CD1c-positive myeloid dendritic cell (primary cell): ENCODE data around the gene SPANXA1.
"Not testable (repeated sequence)": the region's sequence is repeated elsewhere in the genome, so short reads cannot be mapped to it uniquely, and the experiment has no call there.

Experiments
- DNase-seq: peaks from one replicate; pipeline ENCODE4 v3.0.0-alpha.2; 2016; ENCODE audit errors: extremely low spot score

The SPANXA1 gene, protein sequence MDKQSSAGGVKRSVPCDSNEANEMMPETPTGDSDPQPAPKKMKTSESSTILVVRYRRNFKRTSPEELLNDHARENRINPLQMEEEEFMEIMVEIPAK

DNA sequence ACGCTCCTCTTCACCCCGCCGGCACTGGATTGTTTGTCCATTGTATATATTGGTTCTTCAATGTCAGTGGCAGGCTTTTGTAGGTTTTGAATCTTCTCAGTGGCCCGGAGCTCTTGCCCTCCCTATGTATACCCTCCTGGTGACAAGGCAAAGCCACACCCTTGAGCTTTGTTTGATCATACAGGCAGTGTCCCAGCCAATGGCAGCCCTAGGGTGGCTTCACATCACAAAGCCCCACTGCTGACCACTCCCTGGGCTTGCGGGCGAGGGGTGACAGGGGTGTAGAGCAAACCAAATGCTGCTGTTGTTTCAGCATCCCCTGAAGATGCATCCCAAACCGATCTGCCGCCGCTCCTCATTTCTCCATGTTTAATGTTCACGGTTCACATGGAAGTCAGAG lies at the start of gene SPANXA1:
TSS of gene SPANXA1 (minus strand) at position 101 of the 400 bp plus-strand sequence. CDS start at position 41, 60 bp downstream.
- DNase-seq = not testable (repeated sequence)

DNA sequence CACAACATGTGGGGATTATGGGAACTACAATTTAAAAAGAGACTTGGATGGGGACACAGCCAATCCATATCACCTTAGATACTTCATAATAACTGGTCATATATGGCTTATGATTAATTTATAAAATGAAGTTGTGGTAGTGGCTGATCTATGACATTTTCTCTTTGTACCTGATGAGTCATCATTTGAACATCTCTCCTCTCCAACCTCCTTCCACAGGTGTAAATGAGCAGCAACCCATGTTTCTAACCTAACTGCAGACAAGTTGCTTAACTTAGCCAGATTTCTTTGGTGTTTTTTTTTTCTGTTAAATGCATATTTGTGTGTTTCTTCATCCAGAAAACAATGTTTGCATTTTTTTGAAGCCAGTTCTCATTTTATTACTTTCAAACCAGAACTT lies 47.6 kb upstream of the SPANXA1 start:
- no peak for DNase-seq

DNA sequence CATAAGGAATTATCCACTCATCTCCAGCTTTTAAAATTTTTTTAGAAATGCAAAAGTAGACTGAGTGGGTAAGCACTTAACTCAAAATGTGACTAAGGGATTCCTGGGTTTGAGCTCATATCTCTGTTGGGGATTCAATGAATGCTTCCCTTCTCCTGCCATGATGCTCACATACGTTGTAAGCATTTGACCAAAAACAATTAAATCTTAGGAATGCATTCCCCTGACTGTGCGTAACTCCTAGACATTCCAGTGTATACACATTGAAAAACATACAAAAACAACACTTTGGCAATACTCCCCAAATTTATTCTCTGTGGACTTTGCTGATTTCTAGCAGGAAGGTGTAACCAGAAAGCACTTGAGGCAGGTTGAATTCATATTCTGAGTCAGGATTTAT lies 34.8 kb upstream of the SPANXA1 start:
- DNase-seq = no peak

DNA sequence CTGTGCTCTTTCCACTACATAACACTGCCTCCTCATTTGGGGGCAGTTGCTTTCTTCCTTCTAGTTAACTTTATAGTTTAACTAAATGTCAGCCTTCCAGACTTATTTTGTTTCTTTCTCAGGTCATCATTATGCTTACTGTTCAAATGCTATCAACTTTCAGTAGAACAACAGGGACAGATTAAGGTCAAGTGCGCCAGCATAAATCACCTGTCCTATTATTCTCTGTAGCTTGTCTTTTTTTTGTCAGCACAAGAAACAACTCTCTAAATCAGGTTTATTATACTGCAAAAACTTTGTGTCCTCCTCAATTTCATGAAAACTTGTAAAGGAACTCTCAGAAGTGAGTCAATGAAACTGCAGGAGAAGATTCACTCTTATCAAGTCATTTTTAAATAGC lies 24.6 kb upstream of the SPANXA1 start:
- no peak for DNase-seq

DNA sequence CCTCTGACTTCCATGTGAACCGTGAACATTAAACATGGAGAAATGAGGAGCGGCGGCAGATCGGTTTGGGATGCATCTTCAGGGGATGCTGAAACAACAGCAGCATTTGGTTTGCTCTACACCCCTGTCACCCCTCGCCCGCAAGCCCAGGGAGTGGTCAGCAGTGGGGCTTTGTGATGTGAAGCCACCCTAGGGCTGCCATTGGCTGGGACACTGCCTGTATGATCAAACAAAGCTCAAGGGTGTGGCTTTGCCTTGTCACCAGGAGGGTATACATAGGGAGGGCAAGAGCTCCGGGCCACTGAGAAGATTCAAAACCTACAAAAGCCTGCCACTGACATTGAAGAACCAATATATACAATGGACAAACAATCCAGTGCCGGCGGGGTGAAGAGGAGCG lies 4.9 kb upstream of the SPANXA1 start, which contains the start of gene SPANXA2:
TSS of gene SPANXA2 (plus strand) at position 301 of the 400 bp plus-strand sequence. CDS start at position 361, 60 bp downstream.
- not testable (repeated sequence) for DNase-seq

DNA sequence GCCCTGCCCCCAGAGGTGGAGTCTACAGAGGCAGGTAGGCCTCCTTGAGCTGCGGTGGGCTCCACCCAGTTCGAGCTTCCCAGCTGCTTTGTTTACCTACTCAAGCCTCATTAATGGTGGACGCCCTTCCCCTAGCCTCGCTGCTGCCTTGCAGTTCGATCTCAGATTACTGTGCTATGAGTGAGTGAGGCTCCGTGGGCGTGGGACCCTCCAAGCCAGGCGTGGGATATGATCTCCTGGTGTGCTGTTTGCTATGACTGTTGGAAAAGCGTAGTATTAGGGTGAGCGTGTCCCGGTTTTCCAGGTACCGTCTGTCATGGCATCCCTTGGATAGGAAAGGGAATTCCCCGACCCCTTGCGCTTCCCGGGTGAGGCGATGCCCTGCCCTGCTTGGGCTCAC lies 42.0 kb downstream of the SPANXA1 start:
- not testable (repeated sequence) for DNase-seq
